ENCODE results near the gene ZBTB42. TPM values are rescaled to one million over a fixed set of nuclear protein-coding genes. Genes with fewer than 3 reads are reported as not detected.

ZBTB42 gene
- total RNA-seq, 1 experiment from 2014 or later, result 6.4 TPM

DNA sequence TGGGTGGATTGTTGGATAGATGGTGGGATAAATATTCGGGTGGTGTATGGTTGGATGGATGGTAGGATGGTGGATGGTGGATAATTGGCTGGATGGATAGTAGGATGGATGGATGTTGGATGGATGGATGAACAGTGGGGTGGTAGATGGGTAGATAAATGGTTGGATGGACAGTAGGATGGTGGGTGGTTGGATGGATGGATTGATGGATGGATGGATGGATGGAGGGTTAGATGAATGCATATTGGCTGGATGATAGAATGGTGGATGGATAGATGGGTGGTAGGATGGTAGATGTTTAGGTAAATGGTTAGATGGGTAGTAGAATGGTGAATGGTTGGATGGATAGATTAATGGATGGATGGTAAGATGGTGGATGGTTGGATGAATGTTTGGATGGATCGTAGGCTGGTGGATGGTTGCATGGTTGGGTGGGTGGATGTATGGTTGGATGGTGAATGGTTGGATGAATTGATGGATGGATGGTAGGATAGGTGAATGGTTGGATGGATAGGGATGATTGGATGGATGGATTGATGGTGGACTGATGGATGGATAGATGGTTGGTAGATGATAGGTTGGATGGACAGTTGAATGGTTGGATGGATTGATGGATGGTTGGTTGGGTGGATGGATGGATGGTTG lies 23.6 kb downstream of the ZBTB42 start:
- ChIA-PET POLR2A (no interaction called here), CTCF (interaction anchor here (1.6 to 3.5 kb wide), 3 partner anchors 24 to 56 kb away, joined by 10 to 164 read pairs (median 15); partner anchors contain the start of gene ZBTB42)
- peaks cover 34% of the 10 kb centered on the region for H3K27me3 Mint-ChIP-seq (ENCODE audit: low read depth)
- peaks cover 14% of the 10 kb centered on the region for H3K9me3 Mint-ChIP-seq
- ATAC-seq (no peak), DNase-seq (ENCODE audit: low spot score) (no peak)
- H3K27ac Mint-ChIP-seq, result no peak overlapping the region
- H3K36me3 Mint-ChIP-seq, result no peaks in the 10 kb centered on the region; the same call in 1 of the 2 replicates
- TF ChIP-seq, protein P1, sequence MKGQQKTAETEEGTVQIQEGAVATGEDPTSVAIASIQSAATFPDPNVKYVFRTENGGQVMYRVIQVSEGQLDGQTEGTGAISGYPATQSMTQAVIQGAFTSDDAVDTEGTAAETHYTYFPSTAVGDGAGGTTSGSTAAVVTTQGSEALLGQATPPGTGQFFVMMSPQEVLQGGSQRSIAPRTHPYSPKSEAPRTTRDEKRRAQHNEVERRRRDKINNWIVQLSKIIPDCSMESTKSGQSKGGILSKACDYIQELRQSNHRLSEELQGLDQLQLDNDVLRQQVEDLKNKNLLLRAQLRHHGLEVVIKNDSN (CRISPR knock-in tag; IDR thresholded peaks at IDR 0.05), result no peak
- TF ChIP-seq, protein P2, sequence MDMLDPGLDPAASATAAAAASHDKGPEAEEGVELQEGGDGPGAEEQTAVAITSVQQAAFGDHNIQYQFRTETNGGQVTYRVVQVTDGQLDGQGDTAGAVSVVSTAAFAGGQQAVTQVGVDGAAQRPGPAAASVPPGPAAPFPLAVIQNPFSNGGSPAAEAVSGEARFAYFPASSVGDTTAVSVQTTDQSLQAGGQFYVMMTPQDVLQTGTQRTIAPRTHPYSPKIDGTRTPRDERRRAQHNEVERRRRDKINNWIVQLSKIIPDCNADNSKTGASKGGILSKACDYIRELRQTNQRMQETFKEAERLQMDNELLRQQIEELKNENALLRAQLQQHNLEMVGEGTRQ (CRISPR knock-in tag; IDR thresholded peaks at IDR 0.05), result no peak
- no peak for TF ChIP-seq FOXJ3 (CRISPR knock-in tag; IDR thresholded peaks at IDR 0.05; ENCODE audit: borderline replicate concordance)
- TF ChIP-seq, protein P3, sequence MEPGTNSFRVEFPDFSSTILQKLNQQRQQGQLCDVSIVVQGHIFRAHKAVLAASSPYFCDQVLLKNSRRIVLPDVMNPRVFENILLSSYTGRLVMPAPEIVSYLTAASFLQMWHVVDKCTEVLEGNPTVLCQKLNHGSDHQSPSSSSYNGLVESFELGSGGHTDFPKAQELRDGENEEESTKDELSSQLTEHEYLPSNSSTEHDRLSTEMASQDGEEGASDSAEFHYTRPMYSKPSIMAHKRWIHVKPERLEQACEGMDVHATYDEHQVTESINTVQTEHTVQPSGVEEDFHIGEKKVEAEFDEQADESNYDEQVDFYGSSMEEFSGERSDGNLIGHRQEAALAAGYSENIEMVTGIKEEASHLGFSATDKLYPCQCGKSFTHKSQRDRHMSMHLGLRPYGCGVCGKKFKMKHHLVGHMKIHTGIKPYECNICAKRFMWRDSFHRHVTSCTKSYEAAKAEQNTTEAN (CRISPR knock-in tag; IDR thresholded peaks at IDR 0.05), result no peak
- TF ChIP-seq, protein P4, sequence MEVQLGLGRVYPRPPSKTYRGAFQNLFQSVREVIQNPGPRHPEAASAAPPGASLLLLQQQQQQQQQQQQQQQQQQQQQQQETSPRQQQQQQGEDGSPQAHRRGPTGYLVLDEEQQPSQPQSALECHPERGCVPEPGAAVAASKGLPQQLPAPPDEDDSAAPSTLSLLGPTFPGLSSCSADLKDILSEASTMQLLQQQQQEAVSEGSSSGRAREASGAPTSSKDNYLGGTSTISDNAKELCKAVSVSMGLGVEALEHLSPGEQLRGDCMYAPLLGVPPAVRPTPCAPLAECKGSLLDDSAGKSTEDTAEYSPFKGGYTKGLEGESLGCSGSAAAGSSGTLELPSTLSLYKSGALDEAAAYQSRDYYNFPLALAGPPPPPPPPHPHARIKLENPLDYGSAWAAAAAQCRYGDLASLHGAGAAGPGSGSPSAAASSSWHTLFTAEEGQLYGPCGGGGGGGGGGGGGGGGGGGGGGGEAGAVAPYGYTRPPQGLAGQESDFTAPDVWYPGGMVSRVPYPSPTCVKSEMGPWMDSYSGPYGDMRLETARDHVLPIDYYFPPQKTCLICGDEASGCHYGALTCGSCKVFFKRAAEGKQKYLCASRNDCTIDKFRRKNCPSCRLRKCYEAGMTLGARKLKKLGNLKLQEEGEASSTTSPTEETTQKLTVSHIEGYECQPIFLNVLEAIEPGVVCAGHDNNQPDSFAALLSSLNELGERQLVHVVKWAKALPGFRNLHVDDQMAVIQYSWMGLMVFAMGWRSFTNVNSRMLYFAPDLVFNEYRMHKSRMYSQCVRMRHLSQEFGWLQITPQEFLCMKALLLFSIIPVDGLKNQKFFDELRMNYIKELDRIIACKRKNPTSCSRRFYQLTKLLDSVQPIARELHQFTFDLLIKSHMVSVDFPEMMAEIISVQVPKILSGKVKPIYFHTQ (CRISPR knock-in tag; IDR thresholded peaks at IDR 0.05), result no peak
- TF ChIP-seq SP1 (CRISPR knock-in tag; conservative IDR thresholded peaks at IDR 0.05), result no peak
- TF ChIP-seq ZNF138 (CRISPR knock-in tag; conservative IDR thresholded peaks at IDR 0.05), result no peak
- TF ChIP-seq ZNF396 (CRISPR knock-in tag; IDR thresholded peaks at IDR 0.05; ENCODE audit: borderline replicate concordance), result no peak
- TF ChIP-seq, protein P5, sequence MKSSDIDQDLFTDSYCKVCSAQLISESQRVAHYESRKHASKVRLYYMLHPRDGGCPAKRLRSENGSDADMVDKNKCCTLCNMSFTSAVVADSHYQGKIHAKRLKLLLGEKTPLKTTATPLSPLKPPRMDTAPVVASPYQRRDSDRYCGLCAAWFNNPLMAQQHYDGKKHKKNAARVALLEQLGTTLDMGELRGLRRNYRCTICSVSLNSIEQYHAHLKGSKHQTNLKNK (CRISPR knock-in tag; IDR thresholded peaks at IDR 0.05), result no peak
- TF ChIP-seq FOXK1 (CRISPR knock-in tag; IDR thresholded peaks at IDR 0.05), result no peak
- TF ChIP-seq SMAD4 (CRISPR knock-in tag; IDR thresholded peaks at IDR 0.05), result no peak
- peaks cover 21% of the 10 kb centered on the region for H3K4me1 Mint-ChIP-seq
- peak overlapping the region; percentile 80; the same call in 1 of the 2 replicates for H3K4me3 Mint-ChIP-seq

DNA sequence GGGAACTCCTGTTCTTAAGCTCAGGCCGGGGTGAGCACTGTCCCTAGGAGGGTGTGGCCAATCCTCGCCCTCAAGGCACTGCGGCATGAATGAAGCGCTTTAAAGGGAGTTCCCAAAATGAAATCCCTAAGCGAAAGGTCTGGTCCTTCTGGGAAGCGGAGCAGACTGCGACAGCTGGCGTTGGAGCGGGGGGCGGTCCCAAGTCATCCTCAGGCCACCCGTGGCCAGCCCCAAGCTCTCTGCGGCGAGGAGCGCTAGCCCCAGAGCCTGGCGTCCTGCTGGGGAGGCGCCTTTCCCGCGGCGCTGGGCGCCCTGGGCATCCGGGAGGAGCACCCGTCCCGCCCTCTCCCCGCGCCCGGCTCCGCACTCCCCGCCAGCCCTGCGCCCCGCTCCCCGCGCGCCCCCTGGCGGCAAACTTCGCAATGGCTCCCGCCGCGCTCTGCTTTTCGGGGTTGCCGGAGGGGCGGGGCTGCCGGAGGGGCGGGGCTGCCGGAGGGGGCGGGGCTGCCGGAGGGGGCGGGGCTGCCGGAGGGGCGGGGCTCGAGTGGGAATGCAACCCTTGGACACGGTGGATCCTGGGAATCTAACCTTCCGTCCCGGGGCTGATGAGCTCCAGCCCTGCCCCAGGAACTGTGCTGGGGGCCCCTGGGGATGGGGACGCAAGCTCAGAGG lies 25.4 kb downstream of the ZBTB42 start:
- peaks cover 34% of the 10 kb centered on the region for H3K27me3 Mint-ChIP-seq (ENCODE audit: low read depth)
- POLR2A ChIA-PET, result interaction anchor here (0.5 to 1.9 kb wide), 5 partner anchors 17 to 475 kb away, joined by 4 to 7 read pairs (median 5); partner anchors contain the start of gene SIVA1
- peaks cover 14% of the 10 kb centered on the region for H3K9me3 Mint-ChIP-seq
- TF ChIP-seq, protein P2 (CRISPR knock-in tag; IDR thresholded peaks at IDR 0.05), result 0 out of 2 replicates have a peak, but pooled peaks have one; percentile 6
- TF ChIP-seq, protein P6, sequence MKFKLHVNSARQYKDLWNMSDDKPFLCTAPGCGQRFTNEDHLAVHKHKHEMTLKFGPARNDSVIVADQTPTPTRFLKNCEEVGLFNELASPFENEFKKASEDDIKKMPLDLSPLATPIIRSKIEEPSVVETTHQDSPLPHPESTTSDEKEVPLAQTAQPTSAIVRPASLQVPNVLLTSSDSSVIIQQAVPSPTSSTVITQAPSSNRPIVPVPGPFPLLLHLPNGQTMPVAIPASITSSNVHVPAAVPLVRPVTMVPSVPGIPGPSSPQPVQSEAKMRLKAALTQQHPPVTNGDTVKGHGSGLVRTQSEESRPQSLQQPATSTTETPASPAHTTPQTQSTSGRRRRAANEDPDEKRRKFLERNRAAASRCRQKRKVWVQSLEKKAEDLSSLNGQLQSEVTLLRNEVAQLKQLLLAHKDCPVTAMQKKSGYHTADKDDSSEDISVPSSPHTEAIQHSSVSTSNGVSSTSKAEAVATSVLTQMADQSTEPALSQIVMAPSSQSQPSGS (CRISPR knock-in tag; IDR thresholded peaks at IDR 0.05; ENCODE audit: borderline replicate concordance, low read depth), result no peak
- peak; percentile 63; the same call in 1 of the 2 replicates for TF ChIP-seq ZNF423 (CRISPR knock-in tag; IDR thresholded peaks at IDR 0.05)
- TF ChIP-seq SP1 (CRISPR knock-in tag; conservative IDR thresholded peaks at IDR 0.05), result peak; percentile 79
- TF ChIP-seq, protein P7, sequence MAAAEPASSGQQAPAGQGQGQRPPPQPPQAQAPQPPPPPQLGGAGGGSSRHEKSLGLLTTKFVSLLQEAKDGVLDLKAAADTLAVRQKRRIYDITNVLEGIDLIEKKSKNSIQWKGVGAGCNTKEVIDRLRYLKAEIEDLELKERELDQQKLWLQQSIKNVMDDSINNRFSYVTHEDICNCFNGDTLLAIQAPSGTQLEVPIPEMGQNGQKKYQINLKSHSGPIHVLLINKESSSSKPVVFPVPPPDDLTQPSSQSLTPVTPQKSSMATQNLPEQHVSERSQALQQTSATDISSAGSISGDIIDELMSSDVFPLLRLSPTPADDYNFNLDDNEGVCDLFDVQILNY (CRISPR knock-in tag; IDR thresholded peaks at IDR 0.05), result no peak; the same call in 1 of the 2 replicates
- TF ChIP-seq FOXJ3 (CRISPR knock-in tag; IDR thresholded peaks at IDR 0.05; ENCODE audit: borderline replicate concordance), result no peak
- TF ChIP-seq, protein P8, sequence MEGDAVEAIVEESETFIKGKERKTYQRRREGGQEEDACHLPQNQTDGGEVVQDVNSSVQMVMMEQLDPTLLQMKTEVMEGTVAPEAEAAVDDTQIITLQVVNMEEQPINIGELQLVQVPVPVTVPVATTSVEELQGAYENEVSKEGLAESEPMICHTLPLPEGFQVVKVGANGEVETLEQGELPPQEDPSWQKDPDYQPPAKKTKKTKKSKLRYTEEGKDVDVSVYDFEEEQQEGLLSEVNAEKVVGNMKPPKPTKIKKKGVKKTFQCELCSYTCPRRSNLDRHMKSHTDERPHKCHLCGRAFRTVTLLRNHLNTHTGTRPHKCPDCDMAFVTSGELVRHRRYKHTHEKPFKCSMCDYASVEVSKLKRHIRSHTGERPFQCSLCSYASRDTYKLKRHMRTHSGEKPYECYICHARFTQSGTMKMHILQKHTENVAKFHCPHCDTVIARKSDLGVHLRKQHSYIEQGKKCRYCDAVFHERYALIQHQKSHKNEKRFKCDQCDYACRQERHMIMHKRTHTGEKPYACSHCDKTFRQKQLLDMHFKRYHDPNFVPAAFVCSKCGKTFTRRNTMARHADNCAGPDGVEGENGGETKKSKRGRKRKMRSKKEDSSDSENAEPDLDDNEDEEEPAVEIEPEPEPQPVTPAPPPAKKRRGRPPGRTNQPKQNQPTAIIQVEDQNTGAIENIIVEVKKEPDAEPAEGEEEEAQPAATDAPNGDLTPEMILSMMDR (IDR thresholded peaks at IDR 0.05), result peak; percentile 85

More for the DNA sequence above, 25.4 kb downstream of the ZBTB42 start:
- CTCF ChIA-PET, result interaction anchor here (0.6 to 4.0 kb wide), 54 partner anchors 20 to 1132 kb away, joined by 3 to 164 read pairs (median 6); partner anchors contain the start of genes AHNAK2, CEP170B, SIVA1 and ZBTB42
- Mint-ChIP-seq H3K4me1 (peaks cover 11% of the 10 kb centered on the region; the same call in 1 of the 2 replicates), H3K4me3 (peak overlapping the region; percentile 80), H3K36me3 (no peaks in the 10 kb centered on the region; the same call in 1 of the 2 replicates), H3K27ac (no peak overlapping the region)
- ATAC-seq (peak; percentile 54), DNase-seq (ENCODE audit: low spot score) (peak; percentile 93)

All from WTC11 (cell line).